Measurements from ENCODE around the gene LINC00237. TPM values are rescaled to one million over a fixed set of nuclear protein-coding genes. Genes with fewer than 3 reads are reported as not detected.

The LINC00237 gene
- total and polyA plus RNA-seq, 2 of the 8 experiments (the other 6 are each of a cell fraction or from before 2014, with no cell fraction given), result 0.28 to 1.4 TPM

DNA sequence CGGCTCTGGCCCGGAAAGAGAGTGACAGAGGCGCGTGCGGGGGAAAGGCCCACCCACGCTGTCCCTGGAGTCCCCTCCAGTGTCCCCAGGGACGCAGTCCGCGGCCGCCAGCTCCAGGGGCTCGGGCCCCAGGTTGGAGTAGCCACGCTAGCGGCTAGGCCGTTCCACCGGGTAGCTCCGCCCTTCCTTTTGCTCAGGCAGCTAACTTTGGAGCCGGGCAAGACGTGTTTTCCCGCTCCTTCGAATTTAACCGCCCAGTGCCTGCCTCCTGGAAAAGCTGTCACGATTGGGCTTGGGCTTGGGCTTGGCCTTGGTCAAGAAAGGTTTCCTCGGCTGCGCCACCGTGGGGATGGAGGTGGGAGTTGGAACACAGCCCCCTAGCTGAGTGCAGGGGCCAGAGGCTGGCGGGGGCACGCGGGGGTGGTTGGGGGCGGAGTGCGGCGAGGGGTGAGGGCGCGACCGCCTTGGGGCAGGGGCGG, 4.7 kb downstream of the LINC00237 start (continued):
- TF ChIP-seq GTF2F1 (IDR thresholded peaks at IDR 0.05; ENCODE audit: borderline replicate concordance, low read depth, low read length) (no peak), ATF3 (IDR thresholded peaks at IDR 0.05; ENCODE audit: insufficient read depth, low read depth, low read length) (no peak), TBP (IDR thresholded peaks at IDR 0.05; ENCODE audit: low read depth, low read length) (no peak), KDM4A (IDR thresholded peaks at IDR 0.05; ENCODE audit: low read depth, low read length, severe bottlenecking) (peak; percentile 26), CHD7 (IDR thresholded peaks at IDR 0.05; ENCODE audit: insufficient replicate concordance, low read length) (no peak), RBBP5 (IDR thresholded peaks at IDR 0.05; ENCODE audit: borderline replicate concordance, low read depth, low read length) (peak; percentile 44; the same call in 1 of the 2 replicates), TAF7 (optimal IDR thresholded peaks at IDR 0.05; ENCODE audit: borderline replicate concordance, low read depth, low read length) (no peak), TAF1 (IDR thresholded peaks at IDR 0.05; ENCODE audit: low read depth, low read length) (peak; percentile 12; the same call in 1 of the 2 replicates), EGR1 (IDR thresholded peaks at IDR 0.05; ENCODE audit: borderline replicate concordance, low read depth, low read length) (no peak)
- TF ChIP-seq, protein P1, sequence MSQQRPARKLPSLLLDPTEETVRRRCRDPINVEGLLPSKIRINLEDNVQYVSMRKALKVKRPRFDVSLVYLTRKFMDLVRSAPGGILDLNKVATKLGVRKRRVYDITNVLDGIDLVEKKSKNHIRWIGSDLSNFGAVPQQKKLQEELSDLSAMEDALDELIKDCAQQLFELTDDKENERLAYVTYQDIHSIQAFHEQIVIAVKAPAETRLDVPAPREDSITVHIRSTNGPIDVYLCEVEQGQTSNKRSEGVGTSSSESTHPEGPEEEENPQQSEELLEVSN (IDR thresholded peaks at IDR 0.05), result peak; percentile 89
